Measurements from ENCODE around the gene RANBP17. TPM values are rescaled to one million over a fixed set of nuclear protein-coding genes. Genes with fewer than 3 reads are reported as not detected.

The RANBP17 gene
- total RNA-seq, 1 donor from 2014 or later: 13.9 TPM

DNA sequence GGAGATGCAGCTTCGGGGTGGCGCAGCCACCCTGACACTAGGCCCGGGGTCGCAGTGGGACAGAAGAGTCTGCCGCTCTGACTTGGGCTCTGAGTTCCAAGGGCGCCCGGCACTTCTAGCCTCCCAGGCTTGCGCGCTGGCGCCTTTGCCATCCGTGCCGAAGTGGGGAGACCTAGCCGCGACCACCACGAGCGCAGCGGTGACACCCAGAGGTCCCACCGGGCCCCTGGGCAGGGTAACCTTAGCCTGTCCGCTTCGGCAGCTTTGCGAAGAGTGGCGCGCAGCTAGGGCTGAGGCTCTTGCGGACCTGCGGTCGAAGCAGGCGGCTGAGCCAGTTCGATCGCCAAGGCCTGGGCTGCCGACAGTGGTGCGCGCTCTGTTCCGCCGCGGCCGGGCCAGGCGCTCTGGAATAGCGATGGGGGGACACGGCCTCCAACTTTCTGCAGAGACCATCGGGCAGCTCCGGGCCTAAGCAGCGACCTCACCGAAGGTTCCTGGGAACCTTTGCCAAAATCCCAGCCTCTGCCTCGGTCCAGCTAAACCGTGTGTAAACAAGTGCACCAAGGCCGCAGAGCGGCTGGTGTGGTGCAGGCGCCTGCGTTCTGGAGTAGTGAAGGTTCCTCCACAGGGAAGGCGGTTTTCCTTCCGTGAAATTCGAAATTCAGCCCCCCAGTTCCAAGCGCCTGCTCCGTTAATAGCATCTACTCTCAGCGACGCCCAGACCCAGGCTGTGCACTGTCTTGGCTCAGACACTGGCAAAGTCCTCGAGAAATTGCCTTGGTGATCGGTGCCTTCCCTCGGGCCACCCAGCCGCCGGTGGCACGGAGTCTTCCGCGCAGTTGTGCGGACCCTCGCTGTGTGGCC, 454.7 kb downstream of the RANBP17 start:
- DNase-seq (ENCODE audit: low spot score): no peak

DNA sequence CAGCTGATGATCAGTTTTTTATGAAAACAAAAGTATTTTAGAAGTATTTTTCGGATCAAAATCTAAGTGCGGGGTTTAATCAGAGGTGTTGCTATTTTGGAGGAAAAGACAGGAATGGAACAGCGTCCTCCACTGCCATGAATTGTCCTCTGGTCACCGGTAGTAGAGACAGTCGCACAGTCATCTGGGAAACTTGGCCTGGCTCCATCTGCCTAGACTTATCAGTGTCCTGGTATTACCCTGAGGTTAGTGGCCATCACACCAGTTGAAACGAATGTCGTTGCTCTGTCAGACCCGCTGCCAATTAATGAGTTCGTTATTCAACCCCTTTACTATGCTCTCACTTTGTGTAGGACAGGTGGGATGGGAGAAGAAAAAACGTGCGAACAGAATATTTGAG, 455.4 kb downstream of the RANBP17 start:
- no peak for DNase-seq (ENCODE audit: low spot score)

DNA sequence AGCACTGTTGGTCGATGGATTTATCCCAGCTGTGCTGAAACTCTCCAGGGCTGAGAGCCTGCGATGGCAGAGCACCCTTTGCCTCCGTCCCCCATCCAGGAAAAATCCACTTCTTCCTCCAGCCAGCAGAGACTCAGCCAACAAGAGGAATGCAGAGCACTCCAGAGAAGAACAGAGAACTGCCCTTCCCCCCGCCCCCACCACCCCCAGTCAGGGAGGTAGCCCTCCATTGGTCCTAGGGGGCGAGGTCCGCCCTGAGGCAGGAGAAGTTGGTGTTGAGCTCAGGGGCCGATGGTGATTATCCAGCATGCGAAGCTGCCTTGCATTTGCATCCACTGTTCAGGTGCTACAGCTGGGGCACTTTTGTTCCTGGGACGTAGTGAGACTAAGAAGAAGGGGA, 456.2 kb downstream of the RANBP17 start:
- DNase-seq (ENCODE audit: low spot score): no peak

DNA sequence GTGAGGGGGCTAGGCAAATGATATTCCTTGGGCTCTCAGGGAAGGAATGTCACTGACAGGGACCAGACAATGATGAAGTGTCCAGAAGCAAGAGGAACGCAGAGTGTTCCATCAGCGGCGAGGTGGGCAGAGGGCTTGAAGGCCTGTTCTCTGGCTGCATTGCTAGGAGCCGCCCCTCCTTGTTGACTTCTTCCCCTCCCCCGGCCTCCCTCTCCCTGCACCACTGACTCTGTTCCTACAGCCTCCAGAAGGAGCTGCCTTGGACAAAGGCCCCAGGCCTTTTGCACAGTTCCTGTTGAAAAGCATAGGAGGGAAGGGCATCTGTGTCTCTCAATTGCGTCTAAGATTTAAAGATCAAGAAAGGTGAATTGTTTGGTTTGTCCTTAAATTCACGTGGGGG, 459.6 kb downstream of the RANBP17 start:
- DNase-seq (ENCODE audit: low spot score): no peak

DNA sequence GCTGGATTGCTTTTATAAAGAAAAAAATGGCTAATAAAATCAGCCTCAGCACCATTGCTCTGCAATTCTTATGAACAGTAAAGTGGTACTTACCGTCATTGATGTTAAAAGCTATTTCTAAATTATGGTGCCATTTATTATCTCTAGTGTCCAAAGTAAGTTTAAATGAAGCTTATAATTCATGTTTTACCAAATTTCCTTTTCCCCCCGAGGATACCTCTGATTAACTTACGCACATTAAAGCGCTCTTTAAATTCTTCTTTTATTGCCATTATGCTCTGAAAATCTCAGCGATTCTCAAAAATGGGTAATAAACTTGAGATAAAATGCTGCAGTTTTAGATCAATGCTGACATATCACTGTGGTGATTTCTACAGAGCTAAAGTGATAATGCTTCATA, 460.7 kb downstream of the RANBP17 start:
- no peak for DNase-seq (ENCODE audit: low spot score)

DNA sequence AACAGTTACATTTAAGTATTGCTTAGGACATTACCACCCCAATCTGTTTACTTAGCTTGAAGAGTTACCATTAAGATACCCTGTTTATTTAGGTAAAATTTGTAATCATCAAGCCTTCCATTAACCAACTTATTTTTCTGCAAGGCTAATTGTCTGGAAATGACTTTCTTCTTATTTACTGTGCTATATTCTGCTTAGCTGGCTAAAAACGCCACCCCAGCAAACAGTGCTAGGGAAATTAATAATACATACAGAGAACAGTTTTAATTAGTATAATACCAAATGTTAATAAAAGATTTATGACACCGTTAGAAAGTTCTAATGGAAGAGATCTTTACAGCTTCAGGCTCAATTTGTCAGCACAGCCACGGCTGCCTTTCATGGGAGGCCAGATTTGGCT, 461.2 kb downstream of the RANBP17 start:
- no peak for DNase-seq (ENCODE audit: low spot score)

DNA sequence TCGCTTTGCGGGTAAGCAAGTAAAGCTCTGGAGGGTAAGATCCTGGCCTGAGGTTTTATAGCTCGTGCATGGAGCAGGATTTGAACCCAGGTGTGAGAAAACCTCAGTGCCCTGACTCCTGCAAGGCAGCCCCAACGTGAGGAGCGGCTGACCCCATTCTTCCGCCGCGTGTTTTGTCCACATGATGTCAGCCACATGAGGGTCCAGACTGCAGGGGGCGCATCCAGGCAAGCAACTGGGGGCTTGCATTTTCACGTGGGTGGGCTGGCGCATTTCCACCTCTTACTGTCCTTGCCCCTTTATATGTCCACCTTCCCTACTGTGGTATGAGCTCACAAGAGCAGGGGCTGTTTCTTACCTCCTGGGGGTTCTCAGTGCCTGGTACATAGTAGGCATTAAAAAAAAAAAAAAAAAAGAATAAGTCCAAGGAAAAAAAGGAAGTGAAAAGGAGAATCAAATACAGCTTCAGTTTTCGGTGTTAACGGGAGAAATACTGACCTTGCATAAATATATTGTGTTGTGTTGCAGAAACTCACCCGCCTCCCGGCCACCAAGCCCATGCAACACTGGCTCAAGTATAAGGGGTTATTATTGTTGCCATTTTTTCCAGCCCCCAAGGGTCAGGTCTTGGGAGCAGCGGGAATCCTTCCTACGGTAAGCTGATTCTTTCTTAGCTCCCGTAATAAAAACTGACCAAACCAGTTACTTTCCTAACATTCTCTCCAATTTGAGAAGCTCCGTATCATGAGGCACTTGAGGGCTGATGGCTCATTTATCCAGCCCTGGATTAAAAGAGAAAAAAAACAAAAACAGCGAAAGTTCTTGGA, 462.2 kb downstream of the RANBP17 start:
- no peak for DNase-seq (ENCODE audit: low spot score)

DNA sequence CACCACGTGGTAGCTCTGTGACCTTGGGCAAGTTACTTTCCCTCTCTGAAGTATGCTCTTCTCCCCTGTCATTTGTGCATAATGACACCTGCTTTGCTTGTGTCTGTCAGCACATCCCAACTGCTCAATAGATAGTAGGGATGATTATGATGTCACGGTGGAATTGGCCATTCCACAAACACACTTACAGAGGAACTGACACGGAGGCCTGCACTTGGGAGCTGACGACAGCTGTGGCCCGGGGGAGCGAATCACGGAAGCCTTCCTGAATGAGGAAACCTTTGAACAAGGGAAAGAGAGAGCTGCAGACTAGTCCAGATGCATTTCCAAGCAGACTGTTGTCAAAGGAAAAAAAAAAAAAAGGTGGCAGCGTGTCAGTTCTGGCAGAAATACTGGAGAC, 468.2 kb downstream of the RANBP17 start:
- DNase-seq (ENCODE audit: low spot score): no peak

DNA sequence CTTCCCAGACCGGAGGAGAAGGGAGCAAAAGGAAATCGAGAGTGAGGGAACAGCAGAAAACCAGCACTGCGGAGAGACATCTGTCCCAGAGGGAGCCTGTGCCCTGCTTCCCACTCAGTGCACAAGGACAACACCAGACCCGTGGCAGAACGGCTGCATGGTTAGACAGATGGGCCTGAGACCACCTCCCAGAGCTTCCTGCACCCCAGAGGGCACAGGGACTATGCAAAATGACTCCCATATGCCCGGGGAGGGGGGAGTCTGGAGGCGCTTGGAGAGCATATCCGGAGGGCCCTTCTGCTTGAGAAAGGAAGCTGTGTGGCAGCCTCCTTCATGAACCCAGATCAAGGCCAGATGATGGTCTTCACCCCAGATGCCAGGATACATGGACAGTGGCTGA, 473.8 kb downstream of the RANBP17 start:
- no peak for DNase-seq (ENCODE audit: low spot score)

DNA sequence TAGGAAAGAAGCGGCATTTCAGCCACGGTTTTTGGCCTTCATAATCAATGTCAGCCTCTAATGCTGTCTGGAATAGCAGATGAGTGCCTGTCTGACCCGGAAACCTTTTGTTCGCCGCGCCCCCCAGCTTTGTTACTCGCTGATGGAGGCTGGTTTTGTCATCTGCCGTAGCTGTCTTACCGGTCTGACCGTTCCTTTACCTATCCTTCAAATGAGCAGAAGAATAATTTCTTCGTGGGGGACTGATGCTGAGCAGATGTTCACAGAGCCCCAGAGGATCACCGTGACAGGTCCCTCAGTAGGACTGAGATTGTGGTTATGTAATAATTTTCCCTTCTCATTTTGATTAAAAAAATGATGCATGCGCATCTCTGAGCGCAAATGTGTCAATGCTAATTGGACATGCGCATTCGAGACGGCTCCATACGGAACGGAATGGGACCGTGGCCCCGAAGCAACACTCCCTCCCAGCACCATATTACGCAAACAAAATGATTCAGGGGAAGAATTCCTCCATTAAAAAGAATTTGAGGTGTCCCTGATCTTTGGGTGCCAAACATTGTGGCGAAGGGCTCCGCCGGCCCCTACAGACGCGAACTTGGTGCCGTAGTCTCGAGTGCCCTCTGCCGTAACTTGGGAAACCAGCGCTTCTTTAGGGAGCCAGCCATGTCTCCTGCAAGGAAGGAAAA, 474.8 kb downstream of the RANBP17 start:
- peak; percentile 32 for DNase-seq (ENCODE audit: low spot score)

DNA sequence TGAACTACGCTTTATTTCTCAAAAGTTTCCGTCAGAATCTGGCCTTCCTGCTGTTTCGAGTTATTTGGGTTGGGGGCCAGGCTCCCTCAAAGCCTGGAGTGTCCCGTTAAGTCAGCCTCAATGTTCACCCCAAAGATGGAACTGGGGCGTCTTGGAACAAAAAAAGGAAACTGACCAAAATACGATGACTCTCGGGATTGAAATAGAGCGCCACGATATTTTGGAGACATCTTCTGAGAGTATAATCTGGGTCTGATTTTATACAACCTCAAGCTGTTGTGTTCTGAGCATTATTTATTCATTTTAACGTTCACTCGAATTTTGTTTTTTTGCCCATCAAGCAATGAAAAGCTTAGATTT, 475.4 kb downstream of the RANBP17 start:
- DNase-seq (ENCODE audit: low spot score): no peak

DNA sequence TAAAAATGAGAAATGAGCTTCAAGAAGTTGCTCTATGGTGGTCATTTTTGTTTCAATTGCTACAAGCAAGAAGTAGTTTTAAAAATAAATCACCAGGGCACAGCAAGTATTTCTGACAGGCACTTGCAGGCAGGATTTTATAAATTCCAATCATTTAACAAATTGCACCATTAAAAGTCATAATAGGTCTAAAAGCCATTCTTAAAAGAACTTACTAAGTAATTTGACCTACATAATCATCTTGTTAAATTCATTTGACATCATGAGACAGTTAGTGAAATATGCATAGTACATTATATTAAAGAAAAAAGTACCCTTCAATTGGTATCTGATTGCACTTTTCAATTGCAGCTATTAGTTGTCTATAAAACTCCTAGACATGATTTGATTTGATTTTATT, 478.2 kb downstream of the RANBP17 start:
- DNase-seq (ENCODE audit: low spot score): no peak

DNA sequence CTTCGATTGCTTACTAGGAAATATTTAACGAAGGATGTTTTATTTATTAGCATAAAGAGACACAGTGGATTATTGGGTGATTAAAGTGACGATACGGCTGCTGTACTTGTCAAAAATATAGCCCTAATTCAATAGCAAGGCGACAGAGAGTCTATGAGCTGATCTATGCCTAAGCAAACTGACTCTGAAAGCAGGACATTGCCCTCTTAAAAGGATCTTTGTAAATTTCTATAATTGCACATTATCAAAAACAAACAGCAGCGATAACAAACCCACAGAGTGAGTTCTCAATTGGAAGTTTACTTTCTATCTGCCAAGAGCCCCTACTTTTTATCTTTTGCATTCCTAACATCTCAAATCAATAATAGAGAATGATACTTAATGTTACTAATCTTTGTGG, 478.7 kb downstream of the RANBP17 start:
- no peak for DNase-seq (ENCODE audit: low spot score)

DNA sequence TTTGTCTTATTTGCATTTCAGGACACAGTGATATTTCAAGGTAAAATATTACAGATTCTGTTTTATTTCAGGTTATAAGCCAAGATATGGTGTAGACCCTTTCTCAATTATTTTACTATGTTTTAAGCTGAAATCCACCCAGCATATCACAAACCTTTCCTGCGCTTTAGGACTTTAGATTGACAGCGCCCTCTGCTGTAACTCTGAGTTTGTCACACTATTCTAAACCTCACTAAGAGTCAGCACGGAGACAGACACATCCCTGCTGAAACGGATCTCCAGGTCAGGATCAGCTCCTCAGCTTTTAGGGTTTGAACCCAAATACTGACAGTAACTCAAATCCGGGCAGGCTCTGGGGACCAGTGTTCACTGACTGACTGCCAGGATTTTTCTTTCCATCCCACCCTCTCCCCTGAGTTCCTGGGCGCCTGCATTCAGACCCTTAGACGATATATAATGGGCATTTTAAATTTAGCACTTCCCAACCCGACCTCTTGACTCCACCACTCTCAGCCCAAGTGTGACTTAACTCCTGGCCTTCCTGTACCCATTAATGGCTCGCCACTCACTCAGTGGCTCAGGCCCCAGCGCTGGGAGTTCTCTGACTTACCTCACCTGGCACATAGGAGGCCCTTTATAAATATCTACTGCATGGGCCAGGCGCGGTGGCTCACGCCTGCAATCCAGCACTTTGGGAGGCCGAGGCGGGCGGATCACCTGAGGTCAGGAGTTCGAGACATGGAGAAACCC, 480.7 kb downstream of the RANBP17 start:
- DNase-seq (ENCODE audit: low spot score): peak; percentile 38

DNA sequence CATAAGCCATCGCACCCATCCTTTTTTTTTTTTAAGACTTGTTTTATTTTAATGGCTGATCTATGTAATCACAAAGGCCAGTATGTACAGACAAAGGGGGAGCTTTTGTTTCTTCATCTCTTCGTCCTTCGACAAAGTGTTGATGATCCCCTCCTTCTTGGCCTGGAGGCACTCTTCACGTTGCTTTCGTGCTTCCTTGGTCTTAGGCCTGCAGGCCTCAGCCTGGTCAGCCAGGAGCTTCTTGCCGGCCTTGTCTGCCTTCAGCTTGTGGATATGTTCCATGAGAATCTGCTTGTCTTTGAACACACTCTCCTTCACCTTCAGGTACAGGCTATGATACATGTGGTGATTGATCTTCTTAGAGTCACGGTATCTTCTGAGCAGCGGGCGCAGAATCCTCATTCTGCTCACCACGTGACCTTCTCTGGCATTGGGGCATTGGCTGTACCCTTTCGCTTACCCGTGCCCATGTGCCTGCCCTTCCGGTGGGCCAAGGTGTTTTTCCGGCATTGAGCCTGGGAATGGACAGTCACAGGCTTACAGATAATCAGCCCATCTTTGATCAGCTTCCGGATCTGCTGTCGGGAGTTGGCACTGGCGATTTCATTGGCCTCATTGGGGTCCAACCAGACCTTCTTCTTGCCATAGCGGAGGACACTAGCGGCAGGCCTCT, 483.3 kb downstream of the RANBP17 start:
- DNase-seq (ENCODE audit: low spot score): no peak

Other genes starting within 250 kb of the RANBP17 start
- gene GABRP, start 78.3 kb upstream of the RANBP17 start, total RNA-seq: 44.3 TPM

Measured in mucosa of gallbladder (tissue), 1 donor.